ENCODE results near the gene AP2M1. TPM values are rescaled to one million over a fixed set of nuclear protein-coding genes. Genes with fewer than 3 reads are reported as not detected.

Gene AP2M1
- total RNA-seq: 100 to 1,000 TPM; 157 to 188 (median 168) TPM
- 142 TPM for total RNA-seq (2013)

- ATAC-seq (peak; percentile 97 to 100 (median 97)), DNase-seq (peak; percentile 98)
- H3K9me3 Mint-ChIP-seq: no peaks in the 10 kb centered on the region
- no peaks in the 10 kb centered on the region for H3K27me3 Mint-ChIP-seq (ENCODE audit: low read depth in 2 of 2)
- H3K36me3 ChIP-seq (ENCODE audit: control insufficient read depth, insufficient read depth, low read length): peaks cover 31% of the 10 kb centered on the region
- H3K27me3 ChIP-seq (ENCODE audit: control insufficient read depth, insufficient read depth, low read length): no peaks in the 10 kb centered on the region
- under 1% methylated on average over 73 of the region's 73 CpGs for WGBS (ENCODE audit: insufficient coverage)
- H3K4me1 ChIP-seq (ENCODE audit: control insufficient read depth, insufficient read depth, low read length): peaks cover 30% of the 10 kb centered on the region
- no peaks in the 10 kb centered on the region for H3K9me3 ChIP-seq (ENCODE audit: control insufficient read depth, insufficient read depth, low read length)
- intact Hi-C loops (cut with micrococcal nuclease): loop anchor here (1.0 kb wide), 4 partner anchors 11 to 386 kb away; partner anchors contain the start of genes ABCF3, EEF1AKMT4, EPHB3 and PSMD2
- peaks cover 25 to 40% of the 10 kb centered on the region in 2 donors for H3K4me1 Mint-ChIP-seq
- peak within 1 kb of the TSS; percentile 96 for H3K4me3 ChIP-seq (ENCODE audit: low read length)
- H3K27ac ChIP-seq (ENCODE audit: low read length): peak within 1 kb of the TSS; percentile 71
- H3K36me3 Mint-ChIP-seq: no peaks in the 10 kb centered on the region
- H3K4me3 Mint-ChIP-seq: peak within 1 kb of the TSS; percentile 93
- TF ChIP-seq, protein P1, sequence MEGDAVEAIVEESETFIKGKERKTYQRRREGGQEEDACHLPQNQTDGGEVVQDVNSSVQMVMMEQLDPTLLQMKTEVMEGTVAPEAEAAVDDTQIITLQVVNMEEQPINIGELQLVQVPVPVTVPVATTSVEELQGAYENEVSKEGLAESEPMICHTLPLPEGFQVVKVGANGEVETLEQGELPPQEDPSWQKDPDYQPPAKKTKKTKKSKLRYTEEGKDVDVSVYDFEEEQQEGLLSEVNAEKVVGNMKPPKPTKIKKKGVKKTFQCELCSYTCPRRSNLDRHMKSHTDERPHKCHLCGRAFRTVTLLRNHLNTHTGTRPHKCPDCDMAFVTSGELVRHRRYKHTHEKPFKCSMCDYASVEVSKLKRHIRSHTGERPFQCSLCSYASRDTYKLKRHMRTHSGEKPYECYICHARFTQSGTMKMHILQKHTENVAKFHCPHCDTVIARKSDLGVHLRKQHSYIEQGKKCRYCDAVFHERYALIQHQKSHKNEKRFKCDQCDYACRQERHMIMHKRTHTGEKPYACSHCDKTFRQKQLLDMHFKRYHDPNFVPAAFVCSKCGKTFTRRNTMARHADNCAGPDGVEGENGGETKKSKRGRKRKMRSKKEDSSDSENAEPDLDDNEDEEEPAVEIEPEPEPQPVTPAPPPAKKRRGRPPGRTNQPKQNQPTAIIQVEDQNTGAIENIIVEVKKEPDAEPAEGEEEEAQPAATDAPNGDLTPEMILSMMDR (IDR thresholded peaks at IDR 0.05): no peak
- H3K27ac Mint-ChIP-seq: peak within 1 kb of the TSS; percentile 71 to 92
Measured at GRCh38 chr3:184174646-184175492, at the start of gene AP2M1. AP2M1 (plus strand) TSS chr3:184174855; CDS start chr3:184176994, 2,139 bp downstream.

- DNase-seq: no peak
- no peaks in the 10 kb centered on the region for H3K4me1 Mint-ChIP-seq
- no peak overlapping the region for H3K27ac ChIP-seq (ENCODE audit: low read length)
- H3K27me3 Mint-ChIP-seq (ENCODE audit: low read depth in 2 of 2): peaks cover 5 to 6% of the 10 kb centered on the region in 2 donors
- TF ChIP-seq, protein P1 (IDR thresholded peaks at IDR 0.05): no peak
- H3K27ac Mint-ChIP-seq: no peak overlapping the region
- no peaks in the 10 kb centered on the region for H3K27me3 ChIP-seq (ENCODE audit: control insufficient read depth, insufficient read depth, low read length)
- intact Hi-C loops (cut with micrococcal nuclease): no loop called here
- H3K9me3 ChIP-seq (ENCODE audit: control insufficient read depth, insufficient read depth, low read length): no peaks in the 10 kb centered on the region
- no peak overlapping the region for H3K4me3 ChIP-seq (ENCODE audit: low read length)
- H3K4me1 ChIP-seq (ENCODE audit: control insufficient read depth, insufficient read depth, low read length): no peaks in the 10 kb centered on the region
- WGBS (ENCODE audit: insufficient coverage): 69% methylated on average over 2 of the region's 3 CpGs
- no peaks in the 10 kb centered on the region for H3K9me3 Mint-ChIP-seq
- no peaks in the 10 kb centered on the region for H3K36me3 ChIP-seq (ENCODE audit: control insufficient read depth, insufficient read depth, low read length)
- H3K4me3 Mint-ChIP-seq: no peak overlapping the region
- no peak for ATAC-seq
- no peaks in the 10 kb centered on the region for H3K36me3 Mint-ChIP-seq
Measured at GRCh38 chr3:184126006-184126405, 48.6 kb upstream of the AP2M1 start.

DNA sequence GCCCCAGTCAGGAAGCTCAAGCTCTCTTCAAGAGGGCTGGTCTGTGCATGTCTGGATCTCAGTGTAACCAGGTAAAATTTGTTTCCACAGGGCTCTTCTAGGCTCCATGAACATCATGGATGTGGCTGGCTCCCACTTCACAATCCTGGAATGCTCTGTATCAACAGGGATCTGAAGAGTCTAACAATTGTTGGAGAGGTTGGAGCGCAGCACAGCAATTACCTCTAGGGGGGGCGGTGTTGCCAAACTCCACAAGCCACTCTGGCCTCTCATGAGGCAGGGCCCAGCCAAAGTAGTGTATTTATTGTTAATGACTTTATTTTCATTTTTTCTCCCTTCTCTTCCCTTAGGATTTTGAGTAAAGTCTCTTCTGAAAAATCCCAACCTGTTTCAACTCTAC lies 45.6 kb upstream of the AP2M1 start:
- intact Hi-C loops (cut with micrococcal nuclease): no loop called here
- H3K36me3 Mint-ChIP-seq: no peaks in the 10 kb centered on the region
- H3K27ac Mint-ChIP-seq: no peak overlapping the region
- peaks cover 7 to 8% of the 10 kb centered on the region in 2 donors for H3K4me1 Mint-ChIP-seq
- no peaks in the 10 kb centered on the region for H3K27me3 ChIP-seq (ENCODE audit: control insufficient read depth, insufficient read depth, low read length)
- no peak overlapping the region for H3K4me3 ChIP-seq (ENCODE audit: low read length)
- no peaks in the 10 kb centered on the region for H3K36me3 ChIP-seq (ENCODE audit: control insufficient read depth, insufficient read depth, low read length)
- DNase-seq: peak in 1 of 2 donors; percentile 17
- WGBS (ENCODE audit: insufficient coverage): 69% methylated on average over 2 of the region's 2 CpGs
- peaks cover 3% of the 10 kb centered on the region for H3K4me1 ChIP-seq (ENCODE audit: control insufficient read depth, insufficient read depth, low read length)
- no peaks in the 10 kb centered on the region for H3K9me3 ChIP-seq (ENCODE audit: control insufficient read depth, insufficient read depth, low read length)
- no peak overlapping the region for H3K4me3 Mint-ChIP-seq
- TF ChIP-seq, protein P1 (IDR thresholded peaks at IDR 0.05): peak; percentile 7
- peaks cover 0 to 6% of the 10 kb centered on the region in 2 donors for H3K27me3 Mint-ChIP-seq (ENCODE audit: low read depth in 2 of 2)
- H3K9me3 Mint-ChIP-seq: no peaks in the 10 kb centered on the region
- ATAC-seq: peak in 1 of 3 donors; percentile 52
- no peak overlapping the region for H3K27ac ChIP-seq (ENCODE audit: low read length)

Measured in natural killer cell (primary cell).